Kidney epithelial cell (primary cell): ENCODE data around the gene ZNF536. TPM values are rescaled to one million over a fixed set of nuclear protein-coding genes. Genes with fewer than 3 reads are reported as not detected.

Source experiments
- DNase-seq: peaks from one replicate; pipeline ENCODE4 v3.0.0-alpha.2; 2010; ENCODE audit warnings: low read depth
- H3K27me3 ChIP-seq: 2 replicates; pipeline ENCODE4 v1.6.0; 2011; ENCODE audit warnings: low read length; ENCODE audit not compliant: control insufficient read depth, insufficient read depth
- H3K36me3 ChIP-seq: 2 replicates; pipeline ENCODE4 v1.5.1; 2011; ENCODE audit warnings: low read length; ENCODE audit not compliant: control insufficient read depth, insufficient read depth
- H3K4me3 ChIP-seq: 2 replicates; pipeline ENCODE4 v1.5.1; 2011; ENCODE audit warnings: low read depth, mild to moderate bottlenecking, control low read depth, low read length
- CTCF ChIP-seq: IDR thresholded peaks from 2 replicates; pipeline ENCODE4 v1.5.1; 2011; ENCODE audit warnings: mild to moderate bottlenecking, moderate library complexity, low read length, control low read depth, inconsistent platforms; ENCODE audit not compliant: insufficient read depth, poor library complexity, severe bottlenecking
- total RNA-seq: library from RNA; depleted of rRNA; stranded (reverse); fragments of >200 nt; gene quantifications from 2 replicates; pipeline ENCODE4 v1.2.3, GENCODE V29; 2015

ZNF536 gene
- total RNA-seq, 1 donor from 2014 or later = 0.13 TPM

- Histone ChIP-seq H3K27me3 (no peaks in the 10 kb centered on the region), H3K36me3 (no peaks in the 10 kb centered on the region), H3K4me3 (no peak overlapping the region)
- TF ChIP-seq CTCF = no peak
- DNase-seq = no peak
These were observed 31.2 kb downstream of the ZNF536 start for GRCh38 chr19:30403203-30403985.

- TF ChIP-seq CTCF = peak; percentile 26
- H3K27me3 ChIP-seq = no peaks in the 10 kb centered on the region
- H3K36me3 ChIP-seq = no peaks in the 10 kb centered on the region
- H3K4me3 ChIP-seq = no peak overlapping the region
- DNase-seq = no peak
These were observed 34.3 kb downstream of the ZNF536 start for GRCh38 chr19:30406220-30407067.

GRCh38 chr19:30407068-30407709 is 35.0 kb downstream of the ZNF536 start:
- no peak overlapping the region for H3K4me3 ChIP-seq
- DNase-seq = no peak
- no peak for TF ChIP-seq CTCF
- H3K27me3 ChIP-seq = no peaks in the 10 kb centered on the region
- no peaks in the 10 kb centered on the region for H3K36me3 ChIP-seq

- no peak overlapping the region for H3K4me3 ChIP-seq
- no peak for TF ChIP-seq CTCF
These were observed 36.6 kb downstream of the ZNF536 start for GRCh38 chr19:30408734-30409301.

GRCh38 chr19:30411714-30412113 is 39.5 kb downstream of the ZNF536 start:
- no peak overlapping the region for H3K4me3 ChIP-seq
- no peak for TF ChIP-seq CTCF
- no peaks in the 10 kb centered on the region for H3K27me3 ChIP-seq
- DNase-seq = no peak
- H3K36me3 ChIP-seq = no peaks in the 10 kb centered on the region

More at GRCh38 chr19:30408734-30409301, 36.6 kb downstream of the ZNF536 start:
- H3K27me3 ChIP-seq = no peaks in the 10 kb centered on the region
- DNase-seq = no peak
- H3K36me3 ChIP-seq = no peaks in the 10 kb centered on the region
